GM23338 (cell line): Measurements from ENCODE around the gene PARD3.

ENCODE experiments used
- CREB1 ChIP-seq: fragments of 250-450 bp; sonication (Bioruptor Pico); IDR thresholded peaks from 2 replicates; pipeline ENCODE4 v1.5.0; 2020; ENCODE audit warnings: low read depth, mild to moderate bottlenecking, moderate library complexity
- CTCF ChIP-seq, 2 experiments: fragments of 200-600 bp in 1 of 2; sonication (generic) in 1 of 2; conservative IDR thresholded peaks; 2 replicates each; pipeline versions ENCODE4 v1.5.1 to v1.6.1; 2016 to 2017; ENCODE audit warnings: antibody characterized with exemption in 2 of 2, low read depth in 2 of 2, mild to moderate bottlenecking in 2 of 2, moderate library complexity in 1 of 2
- ETS1 ChIP-seq: IDR thresholded peaks from 2 replicates; pipeline ENCODE4 v1.6.1; 2016; ENCODE audit warnings: antibody characterized with exemption
- EZH2 ChIP-seq: fragments of 200-600 bp; sonication (generic); IDR thresholded peaks from one replicate; pipeline ENCODE4 v1.8.0; 2017; ENCODE audit warnings: antibody characterized with exemption, mild to moderate bottlenecking, low read depth; ENCODE audit not compliant: unreplicated experiment
- EZH2phosphoT487 ChIP-seq: fragments of 200-600 bp; sonication (generic); IDR thresholded peaks from one replicate; pipeline ENCODE4 v1.8.1; 2018; ENCODE audit warnings: antibody characterized with exemption; ENCODE audit not compliant: unreplicated experiment
- JUNB ChIP-seq: IDR thresholded peaks from one replicate; pipeline ENCODE4 v1.6.1; 2016; ENCODE audit warnings: antibody characterized with exemption; ENCODE audit not compliant: unreplicated experiment
- NANOG ChIP-seq: IDR thresholded peaks from 2 replicates; pipeline ENCODE4 v1.6.1; 2016; ENCODE audit warnings: antibody characterized with exemption, borderline replicate concordance
- POLR2AphosphoS5 ChIP-seq: IDR thresholded peaks from 2 replicates; pipeline ENCODE4 v1.6.1; 2016; ENCODE audit warnings: antibody characterized with exemption, low read depth
- REST ChIP-seq: IDR thresholded peaks from one replicate; pipeline ENCODE4 v1.6.1; 2018; ENCODE audit warnings: antibody characterized with exemption; ENCODE audit not compliant: unreplicated experiment
- STAT1 ChIP-seq: IDR thresholded peaks from one replicate; pipeline ENCODE4 v1.6.1; 2016; ENCODE audit warnings: antibody characterized with exemption; ENCODE audit not compliant: unreplicated experiment
- ZNF114 ChIP-seq: fragments of 250-450 bp; sonication (Bioruptor Pico); IDR thresholded peaks from 2 replicates; pipeline ENCODE4 v1.5.0; 2020; ENCODE audit warnings: mild to moderate bottlenecking, moderate library complexity
- ZNF331 ChIP-seq: fragments of 250-450 bp; sonication (Bioruptor Pico); IDR thresholded peaks from 2 replicates; pipeline ENCODE4 v1.5.0; 2020; ENCODE audit warnings: low read depth, mild to moderate bottlenecking, moderate library complexity
- ZNF462 ChIP-seq: fragments of 250-450 bp; sonication (Bioruptor Pico); IDR thresholded peaks from 2 replicates; pipeline ENCODE4 v1.5.0; 2020; ENCODE audit warnings: mild to moderate bottlenecking, moderate library complexity

GRCh38 chr10:34808336-34808735 lies 6.8 kb downstream of the PARD3 start:
- TF ChIP-seq CTCF (conservative IDR thresholded peaks at IDR 0.05; ENCODE audit: low read depth in 2 of 2) (no peak), POLR2AphosphoS5 (no peak), EZH2phosphoT487 (no peak), EZH2 (no peak), ETS1 (no peak), REST (no peak), STAT1 (no peak), NANOG (no peak), JUNB (no peak), CREB1 (CRISPR knock-in tag) (no peak), ZNF462 (CRISPR knock-in tag) (no peak), ZNF114 (CRISPR knock-in tag) (no peak), ZNF331 (no peak)
